ENCODE results near the gene GPC6.

The GPC6 gene

GRCh38 chr13:94079876-94080275 lies 853.3 kb downstream of the GPC6 start:
- DNase-seq: no peak

DNA sequence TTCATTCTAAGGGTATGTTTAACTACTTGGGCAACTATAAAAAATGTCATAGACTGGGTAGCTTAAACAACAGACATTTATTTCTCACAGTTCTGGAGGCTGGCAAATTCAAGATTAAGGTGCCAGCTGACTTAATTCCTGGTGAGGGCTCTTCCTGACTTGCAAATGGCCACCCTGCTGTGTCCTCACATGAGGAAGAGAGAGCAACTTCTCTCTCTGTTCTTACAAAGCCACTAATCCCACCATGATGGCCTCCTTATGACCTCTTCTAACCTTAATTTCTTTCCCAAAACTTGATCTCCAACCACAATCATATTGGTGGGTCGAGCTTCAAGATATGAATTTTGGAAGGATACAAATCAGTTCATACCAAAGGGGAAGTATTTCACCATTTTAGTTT lies 853.9 kb downstream of the GPC6 start:
- no peak for DNase-seq

GRCh38 chr13:94087100-94087499 lies 860.5 kb downstream of the GPC6 start:
- no peak for DNase-seq

DNA sequence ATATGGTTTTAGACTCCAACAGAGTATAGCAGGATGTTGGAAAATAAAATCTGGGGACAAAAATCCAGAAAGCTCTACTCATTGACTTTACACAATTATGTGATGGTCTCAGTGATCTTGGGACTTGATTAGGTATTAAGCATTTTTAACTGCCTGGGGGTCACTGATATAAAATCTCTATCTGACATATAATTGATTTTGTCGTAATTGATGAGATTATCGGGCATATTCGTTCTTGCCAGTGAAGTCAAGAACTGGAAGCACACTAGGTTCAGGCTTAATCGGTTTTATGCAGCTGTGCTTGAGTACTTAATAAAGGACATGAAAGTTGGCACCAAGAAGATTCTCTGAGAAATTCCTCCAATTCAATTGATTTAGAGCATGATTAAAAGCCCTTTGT lies 862.1 kb downstream of the GPC6 start:
- DNase-seq: no peak

GRCh38 chr13:94090773-94091480 lies 864.3 kb downstream of the GPC6 start:
- no peak for DNase-seq

DNA sequence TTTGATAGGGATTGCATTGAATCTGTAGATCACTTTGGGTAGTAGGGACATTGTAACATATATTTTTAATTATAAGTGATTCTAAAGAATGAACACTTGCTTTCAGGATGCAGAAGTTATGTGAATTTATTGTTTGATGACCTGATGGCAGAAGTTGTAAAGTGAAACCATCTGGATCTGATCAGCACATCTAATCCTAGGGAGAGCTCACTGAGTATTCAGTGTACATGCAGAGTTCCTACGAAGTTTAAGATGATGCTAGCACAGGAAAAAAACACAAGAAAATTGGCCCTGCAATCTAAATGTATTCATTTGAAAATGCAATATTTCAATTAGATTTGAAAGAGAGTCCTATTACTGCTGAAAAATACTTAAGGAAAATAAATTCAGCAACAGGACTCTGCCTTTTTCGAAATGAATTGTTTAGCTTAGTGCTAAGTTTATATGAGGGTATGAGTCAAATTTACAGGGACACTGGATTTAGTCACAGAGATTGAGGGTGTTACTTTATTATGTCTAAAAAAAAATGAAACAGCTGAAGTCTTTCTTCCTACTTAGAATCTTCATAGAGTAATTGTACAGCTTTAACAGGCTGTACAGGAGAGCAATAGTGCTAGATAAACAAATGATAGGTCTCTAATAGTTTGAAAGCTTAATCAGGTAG lies 867.2 kb downstream of the GPC6 start:
- DNase-seq: no peak

GRCh38 chr13:94109715-94110374 lies 883.2 kb downstream of the GPC6 start:
- no peak for DNase-seq

DNA sequence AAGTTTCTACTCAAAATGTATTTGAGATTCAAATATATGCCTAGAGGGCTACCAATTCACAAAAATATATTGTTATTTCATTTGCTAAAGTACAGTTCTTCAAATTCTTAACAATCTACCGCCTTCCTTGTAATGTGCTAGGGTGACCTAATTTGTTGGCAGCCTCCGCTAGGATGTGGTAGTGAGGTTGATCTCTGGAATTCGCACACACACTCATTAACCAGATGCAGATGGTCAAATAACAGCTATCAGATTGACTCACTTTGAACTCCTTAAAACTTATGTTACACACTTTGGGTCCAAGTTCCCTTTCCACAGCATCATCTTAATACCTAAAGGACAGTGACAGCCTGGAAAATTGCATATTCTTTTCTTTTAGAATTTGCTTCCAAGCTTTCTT lies 885.6 kb downstream of the GPC6 start:
- no peak for DNase-seq

GRCh38 chr13:94112731-94113130 lies 886.1 kb downstream of the GPC6 start:
- DNase-seq: no peak

- no peak for DNase-seq
Measured at GRCh38 chr13:94113245-94113644, 886.6 kb downstream of the GPC6 start.

DNA sequence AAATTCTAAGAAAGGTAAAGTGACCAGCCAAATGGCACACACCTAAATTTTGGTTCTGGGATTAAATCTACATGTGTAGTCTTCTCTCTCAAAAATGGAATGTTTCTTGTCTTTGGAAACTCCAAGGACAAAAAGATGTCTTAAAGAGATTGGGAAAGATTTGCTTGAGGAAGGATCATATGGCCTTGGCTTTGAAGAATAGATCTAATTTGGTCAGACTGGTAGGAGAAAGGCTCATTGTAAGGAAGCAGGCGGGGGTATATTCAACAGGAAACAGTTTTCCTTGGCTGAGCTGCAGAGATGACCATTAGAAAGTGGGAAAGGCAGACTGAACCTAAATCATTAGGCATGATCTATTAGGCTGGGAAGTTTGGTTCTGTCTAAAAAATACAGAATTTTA lies 887.6 kb downstream of the GPC6 start:
- DNase-seq: no peak

- DNase-seq: no peak
Measured at GRCh38 chr13:94115054-94115453, 888.4 kb downstream of the GPC6 start.

GRCh38 chr13:94119360-94119936 lies 892.8 kb downstream of the GPC6 start:
- no peak for DNase-seq

GRCh38 chr13:94120878-94121277 lies 894.3 kb downstream of the GPC6 start:
- no peak for DNase-seq

- no peak for DNase-seq
Measured at GRCh38 chr13:94121686-94122085, 895.1 kb downstream of the GPC6 start.

DNA sequence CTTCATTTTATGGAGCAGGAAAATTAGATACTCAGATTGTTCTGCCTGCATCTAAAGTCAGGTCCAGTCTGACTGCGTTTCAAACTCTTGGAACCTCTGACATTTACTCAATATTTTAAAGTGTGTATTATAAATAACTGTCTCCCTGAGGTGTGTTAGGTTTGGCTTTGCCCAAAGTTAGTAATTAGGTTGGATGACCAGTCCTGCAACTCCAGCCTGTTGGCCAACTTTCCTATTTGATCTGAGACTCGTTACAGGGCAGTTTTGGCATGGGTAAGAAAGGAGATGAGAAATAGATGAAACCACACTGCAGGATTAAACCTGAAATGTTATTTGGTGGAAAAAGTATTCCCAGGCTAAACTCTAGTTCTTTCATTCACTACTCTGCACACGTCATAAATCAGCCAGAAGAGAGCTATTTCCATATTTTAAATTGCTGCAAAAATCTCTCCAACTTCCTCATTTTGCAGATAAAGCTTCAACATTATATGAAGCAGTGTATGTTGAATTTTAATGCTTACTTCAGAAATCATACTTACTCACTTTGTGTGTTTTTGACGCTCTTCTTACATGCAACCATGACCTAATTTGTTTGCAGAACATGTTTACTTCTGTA lies 895.8 kb downstream of the GPC6 start:
- no peak for DNase-seq

GRCh38 chr13:94123557-94123956 lies 897.0 kb downstream of the GPC6 start:
- DNase-seq: no peak

DNA sequence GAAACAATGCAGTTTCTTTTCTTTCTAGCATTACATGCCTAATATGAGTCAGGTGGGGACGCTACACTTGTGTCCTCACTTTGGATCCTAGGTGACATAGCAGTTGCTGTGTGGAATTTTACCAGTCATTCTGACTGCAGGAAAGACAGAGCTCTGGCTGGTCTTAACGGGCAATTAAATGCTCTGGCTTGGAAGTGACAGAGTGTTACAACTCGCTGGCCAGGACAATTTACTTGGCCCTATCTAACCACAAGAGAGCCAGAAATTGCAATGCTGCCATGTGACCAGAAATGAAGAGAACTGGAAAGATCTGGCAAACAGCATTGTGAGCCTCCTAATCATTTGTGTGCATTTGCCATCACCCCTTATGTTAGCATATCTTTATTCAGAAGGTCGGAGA lies 901.8 kb downstream of the GPC6 start:
- DNase-seq: no peak

DNA sequence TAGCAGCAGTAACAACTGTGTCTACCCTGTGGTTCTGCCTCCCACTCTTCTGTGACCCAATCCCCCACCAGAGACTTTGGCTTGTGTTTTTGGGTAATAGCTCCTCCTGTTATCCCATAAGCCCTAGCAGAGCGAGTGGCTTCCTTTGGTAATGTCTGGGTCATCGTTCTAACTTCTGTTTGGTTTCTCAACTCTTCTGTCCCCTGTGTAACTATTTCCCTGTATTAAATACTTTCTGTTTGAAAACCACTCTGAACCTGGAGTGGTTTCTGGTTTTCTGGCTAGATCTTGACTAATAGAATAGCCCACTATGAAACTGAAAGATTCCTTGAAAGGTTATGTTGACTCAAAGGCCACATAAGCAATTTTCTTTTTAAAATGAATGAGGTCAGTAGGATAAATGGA lies 902.9 kb downstream of the GPC6 start:
- DNase-seq: no peak

DNA sequence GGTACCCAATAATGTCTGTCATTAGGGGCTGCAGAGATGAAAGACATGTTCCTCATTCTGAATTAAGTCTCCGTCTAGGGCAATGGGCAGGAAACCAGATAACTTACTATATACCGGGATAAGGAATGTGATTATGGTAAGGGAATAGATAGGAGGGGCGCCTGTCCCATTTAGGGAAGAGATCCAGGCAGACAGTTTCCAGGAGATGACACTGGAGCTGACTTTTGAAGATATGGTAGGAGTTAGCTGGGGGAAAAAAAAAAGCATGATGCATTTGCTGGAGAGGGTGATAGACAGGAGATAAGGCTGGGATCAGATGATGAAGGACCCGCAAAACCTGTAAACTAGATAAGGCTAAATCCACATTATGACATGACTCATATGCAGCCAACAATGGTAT lies 912.2 kb downstream of the GPC6 start:
- DNase-seq: no peak

- no peak for DNase-seq
Measured at GRCh38 chr13:94139393-94139995, 912.9 kb downstream of the GPC6 start.

DNA sequence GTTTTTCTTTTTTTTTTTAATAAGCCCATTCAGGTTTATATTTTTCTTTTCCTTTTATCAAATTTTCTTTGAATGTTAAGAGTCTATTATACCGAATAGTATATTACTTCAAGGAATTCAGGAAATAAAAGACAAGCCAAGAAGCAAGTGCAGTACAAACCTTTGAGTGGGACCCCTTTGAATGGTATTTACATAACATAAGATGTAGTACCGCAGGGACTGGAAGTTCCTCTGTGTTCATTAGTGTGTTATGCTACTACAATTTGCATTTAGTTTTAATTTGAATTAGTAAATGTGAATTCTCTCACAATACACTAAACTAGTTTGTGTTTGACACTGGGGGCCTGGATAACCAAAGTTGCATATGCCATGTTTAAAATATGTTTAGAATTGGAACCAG lies 913.4 kb downstream of the GPC6 start:
- no peak for DNase-seq

GRCh38 chr13:94140511-94140910 lies 913.9 kb downstream of the GPC6 start:
- no peak for DNase-seq
